ENCODE results near the gene SLC44A5.

SLC44A5 gene

GRCh38 chr1:75588779-75589475 is 22.0 kb downstream of the SLC44A5 start:
- peak; percentile 24 for DNase-seq

- DNase-seq = peak; percentile 91
Observed at GRCh38 chr1:75587692-75588091, 23.2 kb downstream of the SLC44A5 start.

- no peak for DNase-seq
Observed at GRCh38 chr1:75583282-75583681, 27.6 kb downstream of the SLC44A5 start.

- no peak for DNase-seq
Observed at GRCh38 chr1:75582725-75583261, 28.1 kb downstream of the SLC44A5 start.

GRCh38 chr1:75579046-75579445 is 31.9 kb downstream of the SLC44A5 start:
- no peak for DNase-seq

GRCh38 chr1:75575837-75576236 is 35.1 kb downstream of the SLC44A5 start:
- no peak for DNase-seq

GRCh38 chr1:75567191-75567590 is 43.7 kb downstream of the SLC44A5 start:
- DNase-seq = no peak

GRCh38 chr1:75559800-75560199 is 51.1 kb downstream of the SLC44A5 start:
- DNase-seq = no peak

GRCh38 chr1:75559136-75559535 is 51.8 kb downstream of the SLC44A5 start:
- DNase-seq = no peak

GRCh38 chr1:75554870-75555269 is 56.0 kb downstream of the SLC44A5 start:
- no peak for DNase-seq

GRCh38 chr1:75554181-75554580 is 56.7 kb downstream of the SLC44A5 start:
- no peak for DNase-seq

GRCh38 chr1:75550559-75550958 is 60.4 kb downstream of the SLC44A5 start:
- no peak for DNase-seq

GRCh38 chr1:75548721-75549480 is 62.0 kb downstream of the SLC44A5 start:
- no peak for DNase-seq

GRCh38 chr1:75543705-75544104 is 67.2 kb downstream of the SLC44A5 start:
- DNase-seq = no peak

- no peak for DNase-seq
Observed at GRCh38 chr1:75542818-75543570, 67.9 kb downstream of the SLC44A5 start.

GRCh38 chr1:75539230-75540116 is 71.4 kb downstream of the SLC44A5 start:
- DNase-seq = no peak

- no peak for DNase-seq
Observed at GRCh38 chr1:75533085-75533484, 77.8 kb downstream of the SLC44A5 start.

- no peak for DNase-seq
Observed at GRCh38 chr1:75531570-75531969, 79.3 kb downstream of the SLC44A5 start.

GRCh38 chr1:75529488-75529887 is 81.4 kb downstream of the SLC44A5 start:
- no peak for DNase-seq

- no peak for DNase-seq
Observed at GRCh38 chr1:75528001-75528400, 82.9 kb downstream of the SLC44A5 start.

- DNase-seq = no peak
Observed at GRCh38 chr1:75522389-75522788, 88.5 kb downstream of the SLC44A5 start.

- DNase-seq = no peak
Observed at GRCh38 chr1:75521658-75522057, 89.3 kb downstream of the SLC44A5 start.

All from NCI-H82 (cell line).